Central memory CD4-positive, alpha-beta T cell (primary cell): Measurements from ENCODE around the gene MR1.

ENCODE experiments used
- DNase-seq: peaks from one replicate; pipeline ENCODE4 v3.0.0; 2022

MR1 gene

DNA sequence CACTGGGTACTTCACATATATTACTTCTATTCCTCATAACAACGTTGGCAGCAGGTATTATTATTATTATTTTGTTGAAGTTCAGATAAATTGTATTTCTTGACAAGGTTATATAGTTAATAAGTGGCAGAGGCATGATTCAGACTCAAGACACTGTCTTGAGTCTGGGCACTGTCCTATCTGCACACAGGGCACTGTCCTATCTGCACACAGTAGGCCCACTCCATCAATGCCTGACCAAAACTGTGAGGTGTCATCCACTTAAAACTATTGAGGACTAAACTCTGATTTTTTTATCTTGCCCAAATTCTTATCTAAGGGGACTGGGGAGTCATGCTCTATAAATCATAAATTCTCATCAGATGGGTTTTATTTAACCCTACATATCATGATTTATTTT lies 30.9 kb downstream of the MR1 start:
- no peak for DNase-seq

GRCh38 chr1:181073638-181074037 lies 39.9 kb downstream of the MR1 start:
- no peak for DNase-seq

DNA sequence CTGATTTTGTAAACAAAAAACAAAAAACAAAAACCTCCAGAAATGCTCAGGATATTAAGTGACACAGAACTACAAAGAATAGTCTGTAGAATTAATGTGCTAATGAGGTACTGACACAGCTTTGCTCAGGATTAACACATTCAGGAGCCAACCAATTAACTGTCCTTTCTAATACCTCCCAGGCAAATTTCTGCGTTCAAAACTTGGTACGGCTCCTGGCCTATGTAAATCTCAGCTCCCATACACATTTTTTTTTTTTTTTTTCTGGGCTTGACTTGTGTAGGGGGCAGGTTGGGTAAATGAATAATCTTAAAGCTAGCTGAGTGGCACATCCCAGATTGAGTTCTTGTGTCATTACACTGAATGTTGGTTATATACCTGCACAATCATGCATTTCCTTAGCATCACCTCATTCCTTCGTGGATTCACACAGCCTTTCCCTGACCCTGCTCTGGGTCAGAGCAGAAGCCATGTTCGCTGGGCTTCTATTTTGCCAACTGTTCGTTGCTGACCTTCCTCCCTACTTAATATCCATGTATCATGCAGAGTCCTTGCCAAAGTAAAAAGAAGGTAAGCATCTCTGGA lies 42.1 kb downstream of the MR1 start:
- DNase-seq = no peak

DNA sequence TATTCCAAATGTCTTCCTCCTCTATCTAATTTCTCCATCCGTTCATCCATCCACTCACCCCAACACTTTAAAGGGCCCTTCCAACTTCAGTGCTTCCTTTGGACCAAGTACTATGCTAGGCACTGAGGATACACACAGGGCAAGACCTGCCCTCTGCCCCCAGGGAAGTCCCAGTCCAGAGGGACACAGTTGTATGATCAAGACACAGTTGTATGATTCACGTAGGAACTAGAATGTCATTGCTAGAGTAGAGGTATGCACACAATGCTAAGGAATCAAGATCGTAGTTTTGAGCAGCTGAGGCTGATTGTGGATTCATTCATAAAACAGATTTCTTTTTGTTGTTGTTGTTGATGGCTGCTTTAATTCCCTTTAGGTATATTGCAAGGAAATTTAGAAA lies 43.1 kb downstream of the MR1 start:
- DNase-seq = no peak

DNA sequence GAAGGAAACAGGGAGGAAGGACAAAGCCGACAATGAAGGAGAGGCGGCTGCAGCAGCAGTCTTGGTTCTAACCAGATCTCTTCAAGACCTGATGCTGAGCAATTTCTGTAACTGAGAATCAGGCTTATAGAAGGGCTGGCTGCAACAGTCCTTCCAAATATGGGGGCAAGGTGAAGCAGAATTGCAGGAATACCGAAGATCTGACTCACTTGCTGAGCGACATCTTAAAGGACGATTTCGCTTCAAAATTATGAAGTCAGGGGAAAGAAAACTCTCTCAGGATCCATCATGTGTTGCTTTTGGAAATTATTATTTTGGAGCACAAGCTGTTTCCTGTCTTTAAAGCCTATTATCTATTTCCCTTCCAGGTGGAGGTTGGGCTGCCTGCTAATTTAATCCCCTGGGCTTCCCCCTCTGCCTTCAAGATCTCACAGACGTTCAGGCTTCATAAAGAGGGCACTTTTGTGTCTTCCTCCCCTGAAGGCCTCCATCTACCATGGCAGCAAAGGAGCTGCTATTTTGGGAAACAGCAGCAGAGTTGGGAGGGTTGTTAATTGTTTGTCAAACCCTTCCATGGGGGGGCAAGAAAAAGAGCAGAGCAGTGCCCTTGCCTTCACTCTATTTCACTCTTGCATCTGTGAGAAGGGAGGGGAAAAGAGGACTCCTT lies 43.9 kb downstream of the MR1 start:
- DNase-seq = no peak

DNA sequence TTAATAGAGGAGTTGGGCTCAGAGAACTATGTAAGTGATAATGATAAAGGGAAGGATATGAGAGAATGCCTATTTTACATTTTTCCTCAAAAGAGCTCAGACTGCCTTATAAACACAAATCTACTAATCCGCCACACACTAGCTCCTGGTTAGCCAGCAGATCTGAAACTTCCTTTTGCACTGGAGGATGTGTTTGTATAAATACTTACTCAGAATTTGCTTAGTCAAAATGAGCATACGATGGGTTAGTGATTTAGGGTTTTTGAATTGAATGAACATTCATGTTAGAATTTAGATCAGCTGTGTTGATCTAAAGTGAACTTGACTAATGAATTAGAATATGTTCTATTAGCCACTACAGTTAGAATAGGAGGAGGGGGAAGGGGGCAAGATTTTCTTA lies 45.6 kb downstream of the MR1 start:
- DNase-seq = no peak

DNA sequence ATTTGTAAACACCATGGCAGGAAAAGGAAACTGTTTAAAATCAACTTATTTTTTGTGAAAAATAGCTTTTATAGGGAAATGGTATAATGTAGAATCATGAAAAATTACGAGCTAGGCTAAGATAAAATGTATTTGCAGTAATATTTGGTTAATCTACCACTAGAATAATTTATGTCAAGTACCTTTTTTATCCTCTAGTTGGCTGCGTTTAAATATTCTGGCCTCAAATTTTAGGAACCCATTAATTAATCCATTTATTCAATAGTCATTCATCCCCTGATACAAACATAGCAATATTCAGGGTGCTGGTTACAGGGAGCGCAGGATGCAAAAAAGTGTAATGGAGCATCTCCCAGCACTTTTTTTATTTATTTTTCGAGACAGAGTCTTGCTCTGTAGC lies 46.1 kb downstream of the MR1 start:
- DNase-seq = no peak

GRCh38 chr1:181080556-181080955 lies 46.8 kb downstream of the MR1 start:
- DNase-seq = no peak

- DNase-seq = no peak
Measured at GRCh38 chr1:181081395-181081794, 47.6 kb downstream of the MR1 start.

GRCh38 chr1:181083842-181084605 lies 50.2 kb downstream of the MR1 start:
- peak; percentile 64 for DNase-seq

DNA sequence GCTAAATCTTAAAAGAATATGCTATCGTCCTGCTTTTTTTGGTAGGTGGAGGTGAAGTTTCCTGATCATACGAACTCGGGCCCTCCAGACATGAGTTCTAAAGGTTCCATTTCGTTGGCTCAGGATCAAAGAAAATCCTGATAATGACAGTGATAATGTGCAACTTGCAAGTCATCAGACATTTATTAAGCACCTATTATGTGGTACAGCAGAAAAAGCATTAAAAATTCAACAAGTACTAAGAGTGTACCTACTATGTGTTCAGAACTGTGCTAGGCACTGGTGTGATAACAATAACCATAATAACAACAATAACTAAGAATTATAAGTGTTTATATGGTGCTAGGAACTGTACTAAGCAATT lies 50.8 kb downstream of the MR1 start:
- no peak for DNase-seq

DNA sequence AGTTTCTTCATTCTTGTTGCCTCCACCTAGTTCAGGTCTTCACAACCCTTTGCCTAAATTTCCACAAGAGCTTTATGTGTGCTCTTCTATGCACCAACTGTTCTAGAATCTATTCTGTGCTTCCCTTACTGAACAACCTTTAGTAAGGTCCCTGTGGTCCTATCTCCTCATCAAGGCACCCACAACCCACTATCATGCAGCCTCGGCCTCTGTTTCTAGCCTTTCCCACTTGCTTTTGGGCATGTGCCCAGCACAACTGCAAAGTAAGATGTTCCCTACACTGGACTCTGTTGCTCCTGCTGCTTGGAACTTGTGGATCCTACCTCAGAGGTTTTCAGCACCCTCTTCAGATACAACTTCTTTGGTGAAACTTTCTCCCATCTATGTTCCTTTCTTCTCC lies 52.3 kb downstream of the MR1 start:
- no peak for DNase-seq

DNA sequence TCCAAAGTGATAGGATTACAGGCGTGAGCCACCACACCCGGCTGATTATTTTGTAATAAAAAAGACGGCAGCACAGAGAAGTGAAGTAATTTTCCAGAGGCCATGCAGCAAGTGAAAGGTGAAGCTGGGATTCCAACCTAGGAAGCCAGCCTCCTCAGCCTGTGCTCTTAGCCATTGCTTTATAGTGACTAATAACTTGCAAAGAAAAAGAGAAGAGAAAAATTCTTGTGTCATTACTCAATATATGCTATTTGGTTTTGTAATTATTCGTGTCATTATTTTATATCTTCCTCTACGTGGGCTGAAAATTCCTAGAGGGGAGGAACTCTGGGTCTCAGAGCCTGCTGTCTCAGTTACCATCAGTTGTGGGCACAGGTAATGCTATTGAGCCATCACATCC lies 53.1 kb downstream of the MR1 start:
- no peak for DNase-seq

- DNase-seq = no peak
Measured at GRCh38 chr1:181087400-181087901, 53.7 kb downstream of the MR1 start.

GRCh38 chr1:181088079-181089016 lies 54.6 kb downstream of the MR1 start, which contains the start of gene IER5:
Gene IER5 (plus strand): TSS chr1:181088700. CDS start chr1:181088903, 203 bp downstream.
- peak; percentile 95 for DNase-seq

GRCh38 chr1:181089017-181089675 lies 55.4 kb downstream of the MR1 start:
- no peak for DNase-seq

DNA sequence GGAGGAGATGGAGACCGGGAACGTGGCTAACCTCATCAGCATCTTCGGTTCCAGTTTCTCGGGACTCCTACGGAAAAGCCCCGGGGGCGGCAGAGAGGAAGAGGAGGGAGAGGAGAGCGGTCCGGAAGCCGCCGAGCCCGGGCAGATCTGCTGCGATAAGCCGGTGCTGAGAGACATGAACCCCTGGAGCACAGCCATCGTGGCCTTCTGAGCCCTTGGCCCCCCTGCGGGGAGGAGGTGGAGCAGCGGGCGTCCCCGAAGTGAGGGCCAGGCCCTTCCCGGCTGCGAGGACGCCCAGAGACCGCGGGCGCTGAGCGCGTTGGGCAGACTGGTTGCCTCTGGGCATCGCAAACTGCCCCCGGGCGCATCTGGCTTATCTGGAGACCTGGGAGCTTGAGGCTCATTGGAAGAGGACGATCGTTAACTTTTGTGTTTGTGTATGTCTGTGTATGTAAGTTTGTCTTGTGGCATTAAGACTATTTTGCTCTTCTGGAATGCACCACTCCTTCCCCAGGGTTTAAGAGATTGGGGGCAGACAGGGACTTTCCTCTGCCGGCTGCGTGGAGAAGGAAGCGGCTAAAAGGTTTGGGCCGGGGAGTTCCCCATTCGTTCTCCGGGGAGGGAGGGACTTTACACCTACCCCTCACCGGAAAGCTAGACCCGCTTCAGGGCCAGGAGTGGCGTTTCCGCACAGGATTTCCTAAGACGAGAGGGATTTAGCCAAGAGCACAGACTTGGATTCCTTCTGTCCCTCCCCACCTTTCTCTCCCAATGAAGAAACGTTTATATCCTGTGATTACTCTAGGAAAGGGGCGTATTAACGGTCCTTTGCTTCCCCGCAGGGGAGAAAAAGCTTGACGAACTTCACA lies 56.1 kb downstream of the MR1 start:
- peak; percentile 84 for DNase-seq

- DNase-seq = peak; percentile 49
Measured at GRCh38 chr1:181090641-181091126, 56.9 kb downstream of the MR1 start.

GRCh38 chr1:181091309-181092040 lies 57.7 kb downstream of the MR1 start:
- no peak for DNase-seq

DNA sequence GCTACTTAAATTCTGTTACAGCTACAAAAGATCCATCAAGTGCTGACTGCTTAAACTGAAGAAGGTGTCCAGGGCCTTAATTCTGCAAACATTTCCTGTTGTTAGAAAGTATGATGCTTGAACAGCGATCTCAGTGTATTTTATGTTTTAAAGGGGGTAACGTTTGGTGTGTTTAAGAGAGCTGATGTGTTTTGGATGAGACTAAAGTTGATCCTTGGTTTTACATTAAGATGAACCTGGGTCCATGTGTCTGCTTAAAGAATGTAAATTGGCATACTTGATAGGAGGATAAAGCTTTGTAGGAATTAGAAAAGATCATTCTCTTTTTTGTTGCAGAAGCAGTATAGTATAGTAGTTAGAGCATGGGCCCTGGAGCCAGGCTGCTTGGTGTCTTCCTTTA lies 58.3 kb downstream of the MR1 start:
- no peak for DNase-seq
